HL-60 (cell line): ENCODE results near the gene RAET1E.

Experiments used
- GABPA ChIP-seq: IDR thresholded peaks from 2 replicates; pipeline ENCODE4 v1.6.1; 2012; ENCODE audit warnings: low read depth
- POLR2AphosphoS5 ChIP-seq: IDR thresholded peaks from 2 replicates; pipeline ENCODE4 v1.6.1; 2012; ENCODE audit warnings: low read depth
- REST ChIP-seq: IDR thresholded peaks from 2 replicates; pipeline ENCODE4 v1.6.1; 2012; ENCODE audit warnings: low read depth; ENCODE audit not compliant: insufficient replicate concordance
- SPI1 ChIP-seq: IDR thresholded peaks from 2 replicates; pipeline ENCODE4 v1.6.1; 2012; ENCODE audit warnings: low read depth, mild to moderate bottlenecking, borderline replicate concordance
- TF ChIP-seq, protein P1 (sequence below): IDR thresholded peaks from one replicate; pipeline ENCODE4 v1.5.1; 2011; ENCODE audit warnings: low read length, control low read depth, inconsistent platforms; ENCODE audit not compliant: insufficient read depth

DNA sequence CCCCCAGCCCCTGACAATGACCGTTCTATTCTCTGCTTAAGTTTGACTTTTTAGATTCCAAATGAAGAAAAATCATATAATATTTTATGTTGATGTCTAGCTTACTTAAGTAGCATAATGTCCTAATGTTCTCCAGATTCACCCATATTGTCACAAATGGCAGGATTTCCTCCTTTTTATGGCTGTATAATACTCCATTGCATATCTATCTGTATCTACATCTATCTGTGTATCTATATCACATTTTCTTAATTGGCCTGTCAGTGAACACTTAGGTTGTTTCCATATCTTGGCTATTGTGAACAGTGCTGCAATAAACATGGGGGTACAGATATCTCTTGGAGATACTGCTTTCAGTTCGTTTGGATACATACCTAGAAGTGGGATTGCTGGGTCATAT, 26.7 kb downstream of the RAET1E start:
- TF ChIP-seq, protein P1, sequence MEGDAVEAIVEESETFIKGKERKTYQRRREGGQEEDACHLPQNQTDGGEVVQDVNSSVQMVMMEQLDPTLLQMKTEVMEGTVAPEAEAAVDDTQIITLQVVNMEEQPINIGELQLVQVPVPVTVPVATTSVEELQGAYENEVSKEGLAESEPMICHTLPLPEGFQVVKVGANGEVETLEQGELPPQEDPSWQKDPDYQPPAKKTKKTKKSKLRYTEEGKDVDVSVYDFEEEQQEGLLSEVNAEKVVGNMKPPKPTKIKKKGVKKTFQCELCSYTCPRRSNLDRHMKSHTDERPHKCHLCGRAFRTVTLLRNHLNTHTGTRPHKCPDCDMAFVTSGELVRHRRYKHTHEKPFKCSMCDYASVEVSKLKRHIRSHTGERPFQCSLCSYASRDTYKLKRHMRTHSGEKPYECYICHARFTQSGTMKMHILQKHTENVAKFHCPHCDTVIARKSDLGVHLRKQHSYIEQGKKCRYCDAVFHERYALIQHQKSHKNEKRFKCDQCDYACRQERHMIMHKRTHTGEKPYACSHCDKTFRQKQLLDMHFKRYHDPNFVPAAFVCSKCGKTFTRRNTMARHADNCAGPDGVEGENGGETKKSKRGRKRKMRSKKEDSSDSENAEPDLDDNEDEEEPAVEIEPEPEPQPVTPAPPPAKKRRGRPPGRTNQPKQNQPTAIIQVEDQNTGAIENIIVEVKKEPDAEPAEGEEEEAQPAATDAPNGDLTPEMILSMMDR = no peak
- TF ChIP-seq SPI1 (no peak), POLR2AphosphoS5 (no peak), REST (no peak), GABPA (no peak)
